Left hindlimb (tissue), 1 donor: ENCODE data around the gene NMNAT2.
A peak's percentile ranks its signal among the peaks of the same experiment; 100 is the strongest.

Source experiments
- DNase-seq: peaks from one replicate; pipeline ENCODE4 v3.0.0-alpha.2; 2018

Gene NMNAT2

GRCh38 chr1:183363972-183364371 is 54.2 kb downstream of the NMNAT2 start:
- DNase-seq = no peak

DNA sequence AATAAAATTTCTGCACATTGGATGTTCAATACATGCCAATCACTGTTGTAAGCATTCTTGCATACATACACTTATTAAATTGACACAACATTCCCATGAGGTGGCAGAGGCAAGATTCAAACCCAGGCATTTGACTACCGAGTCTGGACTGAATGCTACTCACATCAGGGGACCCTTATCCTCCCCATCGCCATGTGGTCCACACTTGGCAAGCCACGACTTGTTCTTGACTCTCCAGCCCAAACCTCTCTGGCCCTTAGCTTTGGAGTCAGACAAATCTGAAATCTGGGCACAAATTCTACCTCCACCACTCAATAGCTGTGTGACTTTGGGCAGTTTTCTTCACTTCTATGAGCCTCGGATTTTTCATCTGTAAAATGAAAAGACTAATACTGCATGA is 57.1 kb downstream of the NMNAT2 start:
- no peak for DNase-seq

GRCh38 chr1:183360473-183360872 is 57.7 kb downstream of the NMNAT2 start:
- DNase-seq = no peak

- no peak for DNase-seq
Observed at GRCh38 chr1:183356534-183357182, 61.5 kb downstream of the NMNAT2 start.

DNA sequence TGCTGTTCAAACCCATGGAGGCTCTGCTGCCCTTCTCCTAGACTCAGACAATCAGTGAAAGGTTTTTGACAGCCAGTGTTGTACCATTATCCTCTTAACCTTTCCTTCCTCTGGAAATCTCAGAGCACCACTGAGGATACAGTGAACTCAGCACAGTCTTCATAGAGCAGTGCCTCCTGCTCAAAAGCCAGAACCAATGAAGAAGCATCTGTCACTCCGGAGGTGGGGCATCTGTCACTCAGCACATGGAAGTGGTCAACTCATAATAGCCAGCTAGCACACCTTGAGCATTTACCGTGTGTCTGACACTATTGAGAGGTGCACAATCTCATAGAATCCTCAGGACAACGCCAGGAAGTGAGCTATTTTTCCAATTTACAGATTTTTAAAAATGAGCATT is 62.4 kb downstream of the NMNAT2 start:
- no peak for DNase-seq

DNA sequence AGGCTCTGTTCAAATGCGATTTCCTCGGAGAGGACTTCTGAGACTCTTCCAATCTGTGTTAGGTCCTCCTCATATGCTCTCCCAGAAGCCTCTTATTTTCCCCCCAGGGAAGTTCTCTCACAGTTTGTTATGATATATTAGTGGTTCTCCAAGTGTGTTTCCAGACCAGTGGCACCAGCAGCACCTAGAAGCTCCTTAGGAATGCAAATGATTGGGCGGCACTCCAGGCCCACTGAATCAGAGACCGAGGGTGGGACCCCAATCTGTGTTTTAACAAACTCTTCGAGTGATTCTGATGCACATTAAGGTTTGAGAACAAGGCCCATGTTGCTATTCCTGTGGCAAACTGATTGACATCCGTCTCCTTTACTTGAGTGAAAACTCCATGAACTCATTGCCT is 63.0 kb downstream of the NMNAT2 start:
- DNase-seq = no peak

GRCh38 chr1:183353597-183353996 is 64.6 kb downstream of the NMNAT2 start:
- no peak for DNase-seq

DNA sequence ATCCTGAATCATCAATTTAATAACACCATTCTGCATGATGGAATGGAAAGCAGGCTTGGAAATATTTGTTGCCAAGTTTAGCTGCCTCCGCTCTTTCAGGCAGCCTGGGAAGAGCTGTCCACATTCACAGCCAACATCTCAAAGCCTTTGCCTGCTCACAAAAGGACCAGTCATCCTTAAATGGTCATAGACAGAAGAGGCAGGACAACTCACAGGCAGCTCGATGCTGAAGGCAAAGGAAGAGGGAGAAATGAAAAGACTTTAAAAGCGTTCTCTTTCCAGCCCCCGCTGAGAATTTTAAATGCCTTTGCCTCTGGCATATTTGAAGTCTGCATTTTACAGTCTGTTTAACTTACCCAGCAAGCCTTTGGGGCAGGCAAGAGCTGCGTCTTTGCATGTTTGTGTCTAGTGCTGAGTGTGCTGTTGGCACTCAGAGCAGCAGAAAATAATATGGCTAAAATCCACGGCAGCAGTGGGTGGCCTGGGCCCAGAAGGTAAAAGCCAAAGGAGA is 68.9 kb downstream of the NMNAT2 start:
- DNase-seq = peak; percentile 69

- no peak for DNase-seq
Observed at GRCh38 chr1:183346276-183346732, 71.9 kb downstream of the NMNAT2 start.

DNA sequence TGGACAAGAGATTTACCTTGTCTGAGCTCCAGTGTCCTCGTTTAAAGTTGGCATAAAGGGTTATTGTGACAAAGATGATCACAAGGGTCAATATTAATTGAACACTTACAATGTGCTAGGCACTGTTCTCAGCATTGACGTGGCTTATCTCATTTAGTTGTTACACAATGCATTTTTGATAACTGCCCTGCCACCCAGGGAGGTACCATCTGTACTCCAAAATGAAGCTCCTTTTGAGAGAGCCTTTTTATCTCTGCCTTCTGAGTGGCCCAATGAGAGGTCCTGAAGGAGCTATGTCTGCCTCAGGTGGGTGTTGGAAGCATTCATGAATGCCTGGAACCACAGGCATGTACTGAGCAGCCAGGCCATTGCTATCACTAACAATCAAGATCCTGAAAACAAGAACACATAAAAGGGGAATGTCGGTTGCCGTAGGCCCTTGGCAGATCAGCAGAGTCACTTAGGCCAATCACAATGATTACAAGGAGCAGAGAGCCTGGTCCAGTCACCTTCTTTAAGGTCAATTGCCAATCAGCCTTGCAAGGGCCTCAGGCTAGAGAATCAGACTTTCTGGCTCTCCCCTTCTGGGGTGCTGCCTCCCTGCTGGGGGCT is 78.5 kb downstream of the NMNAT2 start:
- no peak for DNase-seq

GRCh38 chr1:183331091-183331742 is 87.0 kb downstream of the NMNAT2 start:
- no peak for DNase-seq

DNA sequence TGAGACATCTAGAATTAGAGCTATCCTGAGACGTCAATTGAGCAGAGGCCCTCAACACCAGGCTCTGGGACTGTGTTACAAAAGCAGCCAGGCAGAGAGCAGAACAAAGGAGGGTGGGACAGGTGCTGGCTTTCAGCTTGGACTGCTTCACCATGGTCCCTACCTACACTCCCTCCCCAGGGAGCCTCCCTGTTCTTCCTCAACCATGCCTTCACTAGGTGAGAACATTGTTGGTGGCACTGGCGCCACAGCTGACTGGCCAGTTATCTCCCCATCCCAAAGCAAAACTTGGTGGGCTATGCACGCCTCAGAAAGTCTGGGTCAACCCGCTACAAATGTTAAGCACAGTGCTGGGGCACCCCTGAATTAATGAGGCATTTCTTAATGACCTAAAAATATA is 87.8 kb downstream of the NMNAT2 start:
- DNase-seq = no peak

GRCh38 chr1:183328371-183328770 is 89.8 kb downstream of the NMNAT2 start:
- no peak for DNase-seq

DNA sequence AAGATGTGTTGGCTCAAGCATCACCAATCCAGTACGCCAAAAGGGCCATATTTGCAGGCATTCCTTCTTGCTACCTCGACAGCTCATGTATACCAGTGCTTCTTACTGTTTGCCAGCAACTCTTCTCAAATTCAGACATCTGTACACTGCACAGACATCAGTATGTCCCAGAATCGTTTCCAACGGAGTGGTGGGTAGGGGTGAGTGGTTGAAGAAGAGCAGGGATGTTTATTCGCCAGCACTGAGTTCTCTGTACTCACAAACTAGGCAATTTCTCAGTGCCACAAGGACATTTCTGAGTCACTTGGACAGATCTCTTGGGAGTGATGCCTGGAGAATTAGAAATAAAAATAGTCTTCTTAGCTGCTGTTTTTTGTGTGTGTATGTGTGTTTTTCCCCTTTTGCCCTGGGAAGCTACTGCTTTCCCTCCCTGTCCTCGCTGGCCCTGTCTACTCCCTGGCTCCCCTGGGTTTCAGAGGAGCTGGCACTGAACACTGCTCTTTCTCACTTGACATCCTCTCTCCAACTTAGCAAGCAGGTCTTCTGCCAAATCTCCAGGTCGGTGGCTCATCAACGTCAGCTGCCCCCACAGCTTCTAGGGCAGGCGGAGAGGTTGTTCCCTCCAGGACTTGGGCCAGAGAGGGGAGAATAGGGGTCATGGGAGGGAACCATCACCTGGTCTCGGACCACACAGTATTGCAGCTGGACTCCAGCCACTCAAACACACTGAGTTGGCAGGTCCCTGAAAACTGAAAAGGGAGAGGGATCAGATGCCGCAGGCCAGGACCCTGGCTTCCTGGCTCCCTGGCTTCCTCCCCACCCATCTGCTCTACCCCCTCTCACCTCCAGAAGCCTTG is 90.5 kb downstream of the NMNAT2 start:
- DNase-seq = no peak

GRCh38 chr1:183323849-183324683 is 94.1 kb downstream of the NMNAT2 start:
- DNase-seq = no peak

DNA sequence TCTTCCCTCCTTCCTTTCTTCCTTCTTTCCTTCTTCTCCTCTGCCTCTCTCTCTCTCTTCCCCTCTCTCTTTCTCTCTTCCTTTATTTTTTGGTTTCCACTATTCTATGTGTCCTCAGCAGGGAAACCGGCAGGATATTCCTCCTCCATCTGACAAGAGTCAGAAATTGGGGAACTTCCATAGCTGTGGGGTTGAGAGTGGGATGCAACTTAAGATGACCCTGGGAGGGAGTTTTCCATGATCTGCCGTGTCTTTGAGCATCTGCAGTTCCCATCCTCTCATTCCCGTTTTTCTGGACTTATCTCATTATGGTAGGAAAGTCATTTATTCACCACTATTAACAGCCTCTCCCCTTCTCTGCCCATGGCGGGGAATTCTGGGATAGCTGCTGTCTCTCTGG is 98.6 kb downstream of the NMNAT2 start:
- DNase-seq = no peak

DNA sequence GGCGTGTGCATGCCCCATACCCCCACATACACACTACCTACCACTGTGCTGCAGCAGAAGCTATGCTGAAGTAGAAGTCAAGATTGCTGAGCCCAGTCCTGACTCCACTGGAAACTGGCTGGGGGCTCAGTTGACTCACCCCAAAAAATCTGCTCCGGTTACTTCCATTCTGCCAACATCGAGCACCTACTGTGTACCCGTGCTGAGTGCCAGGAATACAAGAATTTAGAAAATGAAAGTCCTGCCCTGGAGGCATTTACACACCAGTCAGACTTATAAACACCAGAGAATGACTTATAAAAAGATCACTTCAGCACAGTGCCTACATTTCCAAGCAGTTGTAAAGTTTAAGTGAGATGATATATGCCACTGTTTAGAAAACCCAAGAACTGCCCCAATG is 99.1 kb downstream of the NMNAT2 start:
- DNase-seq = no peak

- DNase-seq = peak; percentile 72
Observed at GRCh38 chr1:183318433-183318832, 99.7 kb downstream of the NMNAT2 start.

GRCh38 chr1:183315991-183316758 is 102.0 kb downstream of the NMNAT2 start:
- DNase-seq = no peak

GRCh38 chr1:183313063-183313462 is 105.1 kb downstream of the NMNAT2 start:
- no peak for DNase-seq

DNA sequence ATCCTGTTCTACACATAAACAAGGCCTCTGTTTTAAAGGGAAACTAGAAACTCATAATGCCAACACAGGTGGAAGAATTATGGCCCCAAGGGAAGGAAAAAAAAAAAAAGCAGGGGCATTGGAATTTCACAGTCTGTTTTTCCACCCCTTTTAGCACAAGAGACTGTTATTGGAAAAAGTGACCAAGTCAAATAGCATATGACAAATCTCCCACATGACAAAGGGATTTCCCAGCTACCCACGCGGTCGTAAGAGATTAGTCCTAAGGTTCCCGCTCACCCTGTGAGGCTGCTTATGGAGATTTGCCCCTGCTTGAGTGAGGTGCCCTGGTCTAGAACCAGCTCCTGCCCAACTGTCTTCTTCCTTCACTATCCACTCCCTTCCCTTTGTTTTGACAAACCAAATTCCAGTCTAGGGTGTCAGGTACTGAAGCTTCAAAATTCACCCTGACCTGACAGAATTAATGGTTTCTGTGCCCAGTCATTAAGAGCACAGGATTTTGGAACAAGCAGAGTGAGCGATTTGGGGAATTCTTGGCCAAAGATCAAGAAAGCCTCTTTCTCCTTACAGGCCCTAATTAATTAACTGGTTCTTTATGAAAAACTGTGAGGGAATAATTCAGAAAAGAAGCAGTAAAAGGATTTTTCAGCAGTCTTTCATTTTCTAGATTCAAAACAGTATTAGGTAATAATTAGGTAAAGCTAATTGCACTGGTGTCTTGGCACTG is 107.3 kb downstream of the NMNAT2 start:
- no peak for DNase-seq
